Measurements from ENCODE around the gene LEMD3. TPM values are rescaled to one million over a fixed set of nuclear protein-coding genes. Genes with fewer than 3 reads are reported as not detected.

LEMD3 gene
- total and polyA plus RNA-seq, 2 experiments from 2014 or later = 15.4 to 56.7 TPM

DNA sequence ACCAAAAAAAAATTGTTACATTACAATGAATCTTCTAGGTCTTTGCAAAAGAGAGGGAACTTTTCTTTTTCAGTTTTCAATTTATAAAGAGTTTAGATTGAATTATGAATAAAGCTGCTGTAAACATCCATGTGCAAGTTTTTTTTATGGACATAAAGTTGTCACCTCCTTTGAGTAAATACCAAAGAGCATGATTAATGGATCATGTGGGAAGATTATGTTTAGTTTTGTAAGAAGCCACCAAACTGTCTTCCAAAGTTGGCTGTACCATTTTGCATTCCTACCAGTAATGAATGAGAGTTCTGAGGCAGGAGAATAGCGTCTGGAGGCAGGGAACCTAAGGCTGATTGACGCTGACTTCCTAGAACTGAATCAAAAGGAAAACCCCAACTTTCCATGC lies 30.2 kb downstream of the LEMD3 start:
- DNase-seq (ENCODE audit: low spot score) = no peak
- no peaks in the 10 kb centered on the region; the same call in 1 of the 2 replicates for H3K9me2 ChIP-seq (ENCODE audit: insufficient read depth)
- no peak overlapping the region for H2AFZ ChIP-seq
- Mint-ChIP-seq H3K4me3 (no peak overlapping the region), H3K36me3 (ENCODE audit: low read depth) (peaks cover 16% of the 10 kb centered on the region), H3K27ac (no peak overlapping the region), H3K4me1 (peaks cover 37% of the 10 kb centered on the region), H3K9me3 (peaks cover 6% of the 10 kb centered on the region; the same call in 2 of the 3 replicates), H3K27me3 (ENCODE audit: insufficient read depth, low read depth, poor library complexity) (peaks cover 2% of the 10 kb centered on the region)
- peaks cover 19% of the 10 kb centered on the region for H3K4me1 ChIP-seq (ENCODE audit: insufficient read depth)
- H3K4me3 ChIP-seq = no peak overlapping the region
- no peak overlapping the region for H3K4me2 ChIP-seq
- peaks cover 26% of the 10 kb centered on the region for H4K20me1 ChIP-seq (replicated peaks; ENCODE audit: insufficient read depth)
- ATAC-seq = no peak
- H3K36me3 ChIP-seq (ENCODE audit: insufficient read depth) = no peaks in the 10 kb centered on the region
- TF ChIP-seq, protein P1, sequence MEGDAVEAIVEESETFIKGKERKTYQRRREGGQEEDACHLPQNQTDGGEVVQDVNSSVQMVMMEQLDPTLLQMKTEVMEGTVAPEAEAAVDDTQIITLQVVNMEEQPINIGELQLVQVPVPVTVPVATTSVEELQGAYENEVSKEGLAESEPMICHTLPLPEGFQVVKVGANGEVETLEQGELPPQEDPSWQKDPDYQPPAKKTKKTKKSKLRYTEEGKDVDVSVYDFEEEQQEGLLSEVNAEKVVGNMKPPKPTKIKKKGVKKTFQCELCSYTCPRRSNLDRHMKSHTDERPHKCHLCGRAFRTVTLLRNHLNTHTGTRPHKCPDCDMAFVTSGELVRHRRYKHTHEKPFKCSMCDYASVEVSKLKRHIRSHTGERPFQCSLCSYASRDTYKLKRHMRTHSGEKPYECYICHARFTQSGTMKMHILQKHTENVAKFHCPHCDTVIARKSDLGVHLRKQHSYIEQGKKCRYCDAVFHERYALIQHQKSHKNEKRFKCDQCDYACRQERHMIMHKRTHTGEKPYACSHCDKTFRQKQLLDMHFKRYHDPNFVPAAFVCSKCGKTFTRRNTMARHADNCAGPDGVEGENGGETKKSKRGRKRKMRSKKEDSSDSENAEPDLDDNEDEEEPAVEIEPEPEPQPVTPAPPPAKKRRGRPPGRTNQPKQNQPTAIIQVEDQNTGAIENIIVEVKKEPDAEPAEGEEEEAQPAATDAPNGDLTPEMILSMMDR (conservative IDR thresholded peaks at IDR 0.05; ENCODE audit: low read depth in 2 of 2) = no peak
- TF ChIP-seq NANOG (IDR thresholded peaks at IDR 0.05; ENCODE audit: borderline replicate concordance) (no peak), ZNF331 (CRISPR knock-in tag; IDR thresholded peaks at IDR 0.05; ENCODE audit: low read depth) (no peak), POLR2AphosphoS5 (IDR thresholded peaks at IDR 0.05; ENCODE audit: low read depth) (no peak), CREB1 (CRISPR knock-in tag; IDR thresholded peaks at IDR 0.05; ENCODE audit: low read depth) (no peak), STAT1 (IDR thresholded peaks at IDR 0.05; ENCODE audit: unreplicated experiment) (no peak), JUNB (IDR thresholded peaks at IDR 0.05; ENCODE audit: unreplicated experiment) (no peak), ZNF114 (CRISPR knock-in tag; IDR thresholded peaks at IDR 0.05) (no peak), EZH2 (IDR thresholded peaks at IDR 0.05; ENCODE audit: low read depth, unreplicated experiment) (no peak), EZH2phosphoT487 (IDR thresholded peaks at IDR 0.05; ENCODE audit: unreplicated experiment) (no peak)
- TF ChIP-seq, protein P2, sequence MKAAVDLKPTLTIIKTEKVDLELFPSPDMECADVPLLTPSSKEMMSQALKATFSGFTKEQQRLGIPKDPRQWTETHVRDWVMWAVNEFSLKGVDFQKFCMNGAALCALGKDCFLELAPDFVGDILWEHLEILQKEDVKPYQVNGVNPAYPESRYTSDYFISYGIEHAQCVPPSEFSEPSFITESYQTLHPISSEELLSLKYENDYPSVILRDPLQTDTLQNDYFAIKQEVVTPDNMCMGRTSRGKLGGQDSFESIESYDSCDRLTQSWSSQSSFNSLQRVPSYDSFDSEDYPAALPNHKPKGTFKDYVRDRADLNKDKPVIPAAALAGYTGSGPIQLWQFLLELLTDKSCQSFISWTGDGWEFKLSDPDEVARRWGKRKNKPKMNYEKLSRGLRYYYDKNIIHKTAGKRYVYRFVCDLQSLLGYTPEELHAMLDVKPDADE (IDR thresholded peaks at IDR 0.05) = no peak
- TF ChIP-seq, protein P3, sequence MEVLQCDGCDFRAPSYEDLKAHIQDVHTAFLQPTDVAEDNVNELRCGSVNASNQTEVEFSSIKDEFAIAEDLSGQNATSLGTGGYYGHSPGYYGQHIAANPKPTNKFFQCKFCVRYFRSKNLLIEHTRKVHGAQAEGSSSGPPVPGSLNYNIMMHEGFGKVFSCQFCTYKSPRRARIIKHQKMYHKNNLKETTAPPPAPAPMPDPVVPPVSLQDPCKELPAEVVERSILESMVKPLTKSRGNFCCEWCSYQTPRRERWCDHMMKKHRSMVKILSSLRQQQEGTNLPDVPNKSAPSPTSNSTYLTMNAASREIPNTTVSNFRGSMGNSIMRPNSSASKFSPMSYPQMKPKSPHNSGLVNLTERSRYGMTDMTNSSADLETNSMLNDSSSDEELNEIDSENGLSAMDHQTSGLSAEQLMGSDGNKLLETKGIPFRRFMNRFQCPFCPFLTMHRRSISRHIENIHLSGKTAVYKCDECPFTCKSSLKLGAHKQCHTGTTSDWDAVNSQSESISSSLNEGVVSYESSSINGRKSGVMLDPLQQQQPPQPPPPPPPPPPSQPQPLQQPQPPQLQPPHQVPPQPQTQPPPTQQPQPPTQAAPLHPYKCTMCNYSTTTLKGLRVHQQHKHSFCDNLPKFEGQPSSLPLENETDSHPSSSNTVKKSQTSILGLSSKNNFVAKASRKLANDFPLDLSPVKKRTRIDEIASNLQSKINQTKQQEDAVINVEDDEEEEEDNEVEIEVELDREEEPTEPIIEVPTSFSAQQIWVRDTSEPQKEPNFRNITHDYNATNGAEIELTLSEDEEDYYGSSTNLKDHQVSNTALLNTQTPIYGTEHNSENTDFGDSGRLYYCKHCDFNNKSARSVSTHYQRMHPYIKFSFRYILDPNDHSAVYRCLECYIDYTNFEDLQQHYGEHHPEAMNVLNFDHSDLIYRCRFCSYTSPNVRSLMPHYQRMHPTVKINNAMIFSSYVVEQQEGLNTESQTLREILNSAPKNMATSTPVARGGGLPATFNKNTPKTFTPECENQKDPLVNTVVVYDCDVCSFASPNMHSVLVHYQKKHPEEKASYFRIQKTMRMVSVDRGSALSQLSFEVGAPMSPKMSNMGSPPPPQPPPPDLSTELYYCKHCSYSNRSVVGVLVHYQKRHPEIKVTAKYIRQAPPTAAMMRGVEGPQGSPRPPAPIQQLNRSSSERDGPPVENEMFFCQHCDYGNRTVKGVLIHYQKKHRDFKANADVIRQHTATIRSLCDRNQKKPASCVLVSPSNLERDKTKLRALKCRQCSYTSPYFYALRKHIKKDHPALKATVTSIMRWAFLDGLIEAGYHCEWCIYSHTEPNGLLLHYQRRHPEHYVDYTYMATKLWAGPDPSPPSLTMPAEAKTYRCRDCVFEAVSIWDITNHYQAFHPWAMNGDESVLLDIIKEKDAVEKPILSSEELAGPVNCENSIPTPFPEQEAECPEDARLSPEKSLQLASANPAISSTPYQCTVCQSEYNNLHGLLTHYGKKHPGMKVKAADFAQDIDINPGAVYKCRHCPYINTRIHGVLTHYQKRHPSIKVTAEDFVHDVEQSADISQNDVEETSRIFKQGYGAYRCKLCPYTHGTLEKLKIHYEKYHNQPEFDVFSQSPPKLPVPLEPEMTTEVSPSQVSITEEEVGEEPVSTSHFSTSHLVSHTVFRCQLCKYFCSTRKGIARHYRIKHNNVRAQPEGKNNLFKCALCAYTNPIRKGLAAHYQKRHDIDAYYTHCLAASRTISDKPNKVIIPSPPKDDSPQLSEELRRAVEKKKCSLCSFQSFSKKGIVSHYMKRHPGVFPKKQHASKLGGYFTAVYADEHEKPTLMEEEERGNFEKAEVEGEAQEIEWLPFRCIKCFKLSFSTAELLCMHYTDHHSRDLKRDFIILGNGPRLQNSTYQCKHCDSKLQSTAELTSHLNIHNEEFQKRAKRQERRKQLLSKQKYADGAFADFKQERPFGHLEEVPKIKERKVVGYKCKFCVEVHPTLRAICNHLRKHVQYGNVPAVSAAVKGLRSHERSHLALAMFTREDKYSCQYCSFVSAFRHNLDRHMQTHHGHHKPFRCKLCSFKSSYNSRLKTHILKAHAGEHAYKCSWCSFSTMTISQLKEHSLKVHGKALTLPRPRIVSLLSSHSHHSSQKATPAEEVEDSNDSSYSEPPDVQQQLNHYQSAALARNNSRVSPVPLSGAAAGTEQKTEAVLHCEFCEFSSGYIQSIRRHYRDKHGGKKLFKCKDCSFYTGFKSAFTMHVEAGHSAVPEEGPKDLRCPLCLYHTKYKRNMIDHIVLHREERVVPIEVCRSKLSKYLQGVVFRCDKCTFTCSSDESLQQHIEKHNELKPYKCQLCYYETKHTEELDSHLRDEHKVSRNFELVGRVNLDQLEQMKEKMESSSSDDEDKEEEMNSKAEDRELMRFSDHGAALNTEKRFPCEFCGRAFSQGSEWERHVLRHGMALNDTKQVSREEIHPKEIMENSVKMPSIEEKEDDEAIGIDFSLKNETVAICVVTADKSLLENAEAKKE (CRISPR knock-in tag; IDR thresholded peaks at IDR 0.05) = no peak
- TF ChIP-seq, protein P4, sequence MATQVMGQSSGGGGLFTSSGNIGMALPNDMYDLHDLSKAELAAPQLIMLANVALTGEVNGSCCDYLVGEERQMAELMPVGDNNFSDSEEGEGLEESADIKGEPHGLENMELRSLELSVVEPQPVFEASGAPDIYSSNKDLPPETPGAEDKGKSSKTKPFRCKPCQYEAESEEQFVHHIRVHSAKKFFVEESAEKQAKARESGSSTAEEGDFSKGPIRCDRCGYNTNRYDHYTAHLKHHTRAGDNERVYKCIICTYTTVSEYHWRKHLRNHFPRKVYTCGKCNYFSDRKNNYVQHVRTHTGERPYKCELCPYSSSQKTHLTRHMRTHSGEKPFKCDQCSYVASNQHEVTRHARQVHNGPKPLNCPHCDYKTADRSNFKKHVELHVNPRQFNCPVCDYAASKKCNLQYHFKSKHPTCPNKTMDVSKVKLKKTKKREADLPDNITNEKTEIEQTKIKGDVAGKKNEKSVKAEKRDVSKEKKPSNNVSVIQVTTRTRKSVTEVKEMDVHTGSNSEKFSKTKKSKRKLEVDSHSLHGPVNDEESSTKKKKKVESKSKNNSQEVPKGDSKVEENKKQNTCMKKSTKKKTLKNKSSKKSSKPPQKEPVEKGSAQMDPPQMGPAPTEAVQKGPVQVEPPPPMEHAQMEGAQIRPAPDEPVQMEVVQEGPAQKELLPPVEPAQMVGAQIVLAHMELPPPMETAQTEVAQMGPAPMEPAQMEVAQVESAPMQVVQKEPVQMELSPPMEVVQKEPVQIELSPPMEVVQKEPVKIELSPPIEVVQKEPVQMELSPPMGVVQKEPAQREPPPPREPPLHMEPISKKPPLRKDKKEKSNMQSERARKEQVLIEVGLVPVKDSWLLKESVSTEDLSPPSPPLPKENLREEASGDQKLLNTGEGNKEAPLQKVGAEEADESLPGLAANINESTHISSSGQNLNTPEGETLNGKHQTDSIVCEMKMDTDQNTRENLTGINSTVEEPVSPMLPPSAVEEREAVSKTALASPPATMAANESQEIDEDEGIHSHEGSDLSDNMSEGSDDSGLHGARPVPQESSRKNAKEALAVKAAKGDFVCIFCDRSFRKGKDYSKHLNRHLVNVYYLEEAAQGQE (IDR thresholded peaks at IDR 0.05; ENCODE audit: unreplicated experiment) = no peak
- peaks cover 99% of the 10 kb centered on the region for H3K79me2 ChIP-seq (replicated peaks; ENCODE audit: insufficient read depth)
- no peak overlapping the region for H3K27ac ChIP-seq (ENCODE audit: low read depth)
- no peaks in the 10 kb centered on the region for H3F3A ChIP-seq (replicated peaks; ENCODE audit: low read depth)
- no peaks in the 10 kb centered on the region for H3K27me3 ChIP-seq (ENCODE audit: insufficient read depth)
